HepG2 (cell line): Measurements from ENCODE around the gene RSPH9.

Experiments
- CTCF ChIP-seq: sonication (generic); formaldehyde crosslinking; IDR thresholded peaks from 2 replicates; pipeline ENCODE4 v1.5.0; 2020; ENCODE audit warnings: mild to moderate bottlenecking, missing genetic modification reagents, moderate library complexity
- SMAD1 ChIP-seq: sonication (generic); formaldehyde crosslinking; IDR thresholded peaks from 2 replicates; pipeline ENCODE4 v1.4.0; 2020; ENCODE audit warnings: missing genetic modification reagents, low read depth, mild to moderate bottlenecking, borderline replicate concordance
- TAF1 ChIP-seq: sonication (generic); formaldehyde crosslinking; IDR thresholded peaks from 2 replicates; pipeline ENCODE4 v1.4.0; 2020; ENCODE audit warnings: missing genetic modification reagents
- ZNF224 ChIP-seq: sonication (generic); formaldehyde crosslinking; IDR thresholded peaks from 2 replicates; pipeline ENCODE4 v1.5.0; 2020; ENCODE audit warnings: mild to moderate bottlenecking, missing genetic modification reagents
- ZNF3 ChIP-seq: IDR thresholded peaks from 2 replicates; pipeline ENCODE4 v1.7.0; 2017; ENCODE audit warnings: inconsistent platforms

- TF ChIP-seq TAF1 (CRISPR knock-in tag) (no peak), ZNF3 (CRISPR knock-in tag) (no peak), CTCF (CRISPR knock-in tag) (no peak), ZNF224 (CRISPR knock-in tag) (no peak), SMAD1 (CRISPR knock-in tag) (no peak)
These were observed 23.0 kb upstream of the RSPH9 start for GRCh38 chr6:43621836-43622180.
